ENCODE measurements around the gene ISG20. TPM values are rescaled to one million over a fixed set of nuclear protein-coding genes. Genes with fewer than 3 reads are reported as not detected.

Gene ISG20
- polyA plus RNA-seq, 1 donor (not counting 4 experiments of a cell fraction or from before 2014, with no cell fraction given): 8.9 TPM

DNA sequence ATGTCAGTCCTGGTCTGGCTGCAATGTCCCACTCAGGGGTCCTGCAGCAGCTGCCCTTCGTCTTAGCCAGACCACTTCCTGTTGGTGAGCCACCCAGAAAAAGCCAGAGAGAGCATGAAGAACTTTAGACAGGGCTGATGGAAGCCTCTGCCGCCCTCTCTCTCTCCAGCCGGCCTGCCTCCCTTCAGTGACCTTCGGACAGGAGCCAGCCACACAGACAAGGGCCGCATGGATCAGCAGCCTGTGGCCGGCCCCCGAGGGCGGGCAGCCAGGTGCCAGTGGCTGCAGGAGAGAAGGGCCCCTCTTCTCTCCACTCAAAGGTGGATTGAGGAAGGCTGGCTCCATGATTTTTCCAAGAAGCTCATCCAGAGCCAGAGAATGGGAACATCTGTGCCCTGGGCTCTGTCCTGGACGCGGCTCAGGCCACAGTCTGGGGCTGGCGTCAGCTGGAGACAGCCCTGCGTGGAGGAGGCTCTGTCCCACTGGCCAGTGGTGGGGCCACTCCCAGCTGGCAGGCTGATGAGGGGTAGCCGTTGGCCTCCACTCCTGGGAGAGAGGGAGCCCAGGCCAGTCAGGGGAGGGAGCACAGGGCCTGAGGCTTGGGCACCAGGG lies 42.9 kb downstream of the ISG20 start:
- dilution Hi-C loops (cut with MboI; ENCODE audit: extremely low pct_ligation_motif_present, low sequenced_read_pairs): no loop called here
- Histone ChIP-seq H3K9me3 (ENCODE audit: control insufficient read depth, low read depth, low read length) (no peaks in the 10 kb centered on the region), H3K9ac (ENCODE audit: control insufficient read depth, extremely low read depth, insufficient read depth, low read length) (no peak overlapping the region), H3K4me3 (ENCODE audit: control insufficient read depth in 2 of 3, extremely low read depth in 1 of 3, insufficient read depth in 2 of 3, low read depth in 1 of 3, low read length in 3 of 3) (no peak overlapping the region), H3K36me3 (ENCODE audit: control insufficient read depth in 2 of 2, extremely low read depth in 1 of 2, insufficient read depth in 2 of 2, low read length in 2 of 2) (no peaks in the 10 kb centered on the region), H2AFZ (ENCODE audit: control insufficient read depth, low read length) (no peak overlapping the region), H4K20me1 (ENCODE audit: control insufficient read depth, extremely low read depth, insufficient read depth, low read length) (no peaks in the 10 kb centered on the region), H3K4me1 (ENCODE audit: control insufficient read depth, extremely low read depth, insufficient read depth, low read length) (no peaks in the 10 kb centered on the region), H3K27me3 (ENCODE audit: control insufficient read depth, extremely low read depth, insufficient read depth, low read length) (peaks cover 2% of the 10 kb centered on the region), H3K4me2 (ENCODE audit: control insufficient read depth, extremely low read depth, insufficient read depth, low read depth, low read length) (no peak overlapping the region), H3K79me2 (ENCODE audit: control insufficient read depth, insufficient read depth, low read length) (no peaks in the 10 kb centered on the region), H3K9me1 (ENCODE audit: control insufficient read depth, extremely low read depth, insufficient read depth, low read length) (no peaks in the 10 kb centered on the region), H3K27ac (ENCODE audit: control insufficient read depth, insufficient read depth, low read length) (no peak overlapping the region)
- TF ChIP-seq EZH2 (IDR thresholded peaks at IDR 0.05; ENCODE audit: low read length) (no peak), CTCF (optimal IDR thresholded peaks at IDR 0.05 in 1 of 3, IDR thresholded peaks at IDR 0.05 in 1 of 3, conservative IDR thresholded peaks at IDR 0.05 in 1 of 3; ENCODE audit: extremely low read depth in 1 of 3, insufficient read depth in 2 of 3, low read length in 3 of 3) (no peak)
- DNase-seq (ENCODE audit: low read depth, low spot score) (no peak), FAIRE-seq (no peak)

GRCh38 chr15:88684345-88684744 lies 45.5 kb downstream of the ISG20 start:
- Histone ChIP-seq H3K4me3 (ENCODE audit: control insufficient read depth in 2 of 3, extremely low read depth in 1 of 3, insufficient read depth in 2 of 3, low read depth in 1 of 3, low read length in 3 of 3) (no peak overlapping the region), H3K9ac (ENCODE audit: control insufficient read depth, extremely low read depth, insufficient read depth, low read length) (no peak overlapping the region), H3K36me3 (ENCODE audit: control insufficient read depth in 2 of 2, extremely low read depth in 1 of 2, insufficient read depth in 2 of 2, low read length in 2 of 2) (no peaks in the 10 kb centered on the region), H2AFZ (ENCODE audit: control insufficient read depth, low read length) (no peak overlapping the region), H3K4me1 (ENCODE audit: control insufficient read depth, extremely low read depth, insufficient read depth, low read length) (no peaks in the 10 kb centered on the region), H3K27ac (ENCODE audit: control insufficient read depth, insufficient read depth, low read length) (no peak overlapping the region), H3K4me2 (ENCODE audit: control insufficient read depth, extremely low read depth, insufficient read depth, low read depth, low read length) (no peak overlapping the region), H3K9me1 (ENCODE audit: control insufficient read depth, extremely low read depth, insufficient read depth, low read length) (no peaks in the 10 kb centered on the region), H3K27me3 (ENCODE audit: control insufficient read depth, extremely low read depth, insufficient read depth, low read length) (peaks cover 2% of the 10 kb centered on the region), H3K9me3 (ENCODE audit: control insufficient read depth, low read depth, low read length) (no peaks in the 10 kb centered on the region), H4K20me1 (ENCODE audit: control insufficient read depth, extremely low read depth, insufficient read depth, low read length) (no peaks in the 10 kb centered on the region), H3K79me2 (ENCODE audit: control insufficient read depth, insufficient read depth, low read length) (no peaks in the 10 kb centered on the region)
- TF ChIP-seq EZH2 (IDR thresholded peaks at IDR 0.05; ENCODE audit: low read length) (no peak), CTCF (optimal IDR thresholded peaks at IDR 0.05 in 1 of 3, IDR thresholded peaks at IDR 0.05 in 1 of 3, conservative IDR thresholded peaks at IDR 0.05 in 1 of 3; ENCODE audit: extremely low read depth in 1 of 3, insufficient read depth in 2 of 3, low read length in 3 of 3) (no peak)
- FAIRE-seq (no peak), DNase-seq (ENCODE audit: low read depth, low spot score) (no peak)
- dilution Hi-C loops (cut with MboI; ENCODE audit: extremely low pct_ligation_motif_present, low sequenced_read_pairs): no loop called here

Data from keratinocyte (primary cell).